KOPT-K1 (cell line): ENCODE results near the gene CCL7.

ENCODE experiments used
- H3K27ac ChIP-seq: fragments of 200-600 bp; sonication (generic); 2 replicates; pipeline ENCODE4 v1.5.1; 2016; ENCODE audit warnings: antibody characterized with exemption, mild to moderate bottlenecking, low read depth, low read length; ENCODE audit not compliant: poor library complexity, severe bottlenecking
- H3K36me3 ChIP-seq: fragments of 200-600 bp; sonication (generic); 2 replicates; pipeline ENCODE4 v1.5.1; 2017; ENCODE audit warnings: antibody characterized with exemption, mild to moderate bottlenecking, low read length, moderate library complexity; ENCODE audit not compliant: insufficient read depth
- H3K9me3 ChIP-seq: fragments of 200-600 bp; sonication (generic); 2 replicates; pipeline ENCODE4 v1.5.1; 2017; ENCODE audit warnings: antibody characterized with exemption, low read length, mild to moderate bottlenecking; ENCODE audit not compliant: insufficient read depth, poor library complexity, severe bottlenecking

CCL7 gene

DNA sequence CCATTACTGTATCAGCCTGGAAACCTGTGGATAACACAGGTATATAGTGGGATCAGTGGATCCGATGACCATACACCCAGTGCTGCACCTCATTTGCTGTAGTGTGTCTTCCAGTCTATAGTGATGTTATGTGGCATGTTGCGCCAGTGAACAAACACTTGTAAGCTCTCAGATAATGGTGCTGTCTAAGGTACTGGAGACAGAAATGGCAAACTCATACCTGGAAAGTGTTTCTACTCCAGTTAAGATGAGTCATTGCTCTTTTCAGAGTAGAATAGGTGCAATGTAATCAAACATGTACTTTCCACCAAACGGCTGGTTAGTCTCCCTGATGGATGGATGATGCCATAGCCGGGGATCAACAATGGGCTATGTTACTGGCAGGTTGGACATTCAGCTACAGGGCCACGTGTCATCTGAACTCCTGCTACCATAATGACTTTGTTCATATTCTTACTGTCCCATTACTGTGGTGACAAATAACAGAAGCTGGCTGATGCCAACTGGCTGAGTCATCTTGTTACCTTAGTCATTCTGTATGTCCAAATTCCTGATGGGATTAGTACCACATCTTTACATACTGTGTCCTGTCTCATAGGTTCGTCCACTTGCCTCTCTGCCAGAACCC lies 21.8 kb downstream of the CCL7 start:
- H3K36me3 ChIP-seq = no peaks in the 10 kb centered on the region
- H3K9me3 ChIP-seq = no peaks in the 10 kb centered on the region
- no peak overlapping the region for H3K27ac ChIP-seq

DNA sequence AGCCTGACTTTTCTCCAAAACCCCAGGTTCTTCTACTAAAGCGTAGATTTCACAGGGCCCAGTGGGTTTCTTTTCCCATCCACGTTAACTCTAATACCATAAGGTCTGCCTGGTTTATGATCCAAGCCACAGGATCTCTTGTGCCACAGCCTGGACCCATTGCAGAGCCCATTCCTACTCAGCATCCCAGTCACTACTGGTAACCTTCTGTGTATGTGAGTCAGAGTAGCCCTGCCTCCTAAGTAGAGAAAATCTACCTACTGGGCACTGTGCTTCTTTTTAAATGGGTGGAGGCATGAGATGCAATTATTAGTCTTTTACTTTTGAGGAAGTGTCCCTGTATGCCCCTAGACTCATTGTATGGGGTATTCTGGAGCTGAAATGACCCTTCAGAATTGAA lies 29.0 kb downstream of the CCL7 start:
- no peaks in the 10 kb centered on the region for H3K36me3 ChIP-seq
- no peak overlapping the region for H3K27ac ChIP-seq
- H3K9me3 ChIP-seq = no peaks in the 10 kb centered on the region

- H3K27ac ChIP-seq = no peak overlapping the region
- H3K36me3 ChIP-seq = no peaks in the 10 kb centered on the region
- no peaks in the 10 kb centered on the region for H3K9me3 ChIP-seq
Measured at GRCh38 chr17:34299956-34300577, 30.0 kb downstream of the CCL7 start.

DNA sequence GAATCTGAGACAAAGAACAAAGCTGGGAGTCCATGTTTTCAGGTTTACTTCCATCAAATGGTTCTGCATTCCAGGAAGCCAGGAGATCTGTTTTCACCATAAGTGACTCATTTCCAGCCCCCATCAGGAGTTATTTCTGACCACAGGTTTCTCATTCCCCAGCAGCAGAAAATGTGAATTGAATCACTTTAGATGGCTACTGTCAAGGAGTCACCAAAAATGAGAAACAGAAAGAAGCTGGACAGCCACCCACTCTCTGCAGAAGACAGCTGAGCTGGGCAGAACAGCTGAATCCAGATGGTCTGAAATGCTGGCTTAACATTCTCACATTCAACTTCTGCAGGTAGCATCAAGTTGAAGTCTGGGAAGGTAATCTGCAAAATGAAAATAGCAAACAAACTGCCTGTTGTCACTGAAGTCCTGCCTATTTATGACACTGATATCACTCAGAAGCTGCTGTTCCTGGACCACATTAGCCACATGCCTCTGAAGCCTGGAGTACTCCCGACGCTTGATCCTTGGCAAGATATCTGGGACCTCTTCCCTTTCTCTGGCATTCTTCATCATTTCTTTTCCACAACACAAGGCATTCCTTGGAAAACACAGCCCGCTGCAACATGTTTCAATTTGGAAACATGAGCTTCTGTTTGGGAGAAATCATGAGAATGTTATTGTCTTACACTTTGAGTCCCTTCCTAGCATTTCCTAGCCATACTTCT lies 30.8 kb downstream of the CCL7 start:
- Histone ChIP-seq H3K9me3 (no peaks in the 10 kb centered on the region), H3K27ac (no peak overlapping the region)

DNA sequence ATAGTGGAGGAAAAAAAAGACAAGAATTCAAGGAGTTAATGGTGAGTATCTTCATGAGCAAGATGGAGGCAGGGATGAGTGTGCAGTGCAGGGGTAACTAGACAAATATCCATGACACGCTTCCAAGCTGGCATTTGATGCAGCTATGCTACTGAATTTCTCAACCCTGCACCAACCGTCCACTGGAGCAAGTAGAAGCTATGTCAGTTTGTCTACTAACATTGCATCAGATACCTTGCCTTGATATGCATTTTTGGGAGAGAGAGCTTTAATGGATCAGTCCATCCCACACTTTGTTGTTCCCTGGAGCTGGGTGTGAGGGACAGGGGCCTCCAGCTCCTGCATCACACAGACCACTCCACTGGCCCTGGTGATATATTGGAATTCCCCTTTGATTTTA lies 32.0 kb downstream of the CCL7 start:
- Histone ChIP-seq H3K27ac (no peak overlapping the region), H3K36me3 (no peaks in the 10 kb centered on the region), H3K9me3 (no peaks in the 10 kb centered on the region)

More for the DNA sequence above, 30.8 kb downstream of the CCL7 start:
- H3K36me3 ChIP-seq = no peaks in the 10 kb centered on the region

GRCh38 chr17:34302636-34303035 lies 32.6 kb downstream of the CCL7 start:
- H3K9me3 ChIP-seq = no peaks in the 10 kb centered on the region

GRCh38 chr17:34303606-34304005 lies 33.6 kb downstream of the CCL7 start:
- Histone ChIP-seq H3K27ac (no peak overlapping the region), H3K36me3 (no peaks in the 10 kb centered on the region), H3K9me3 (no peaks in the 10 kb centered on the region)

More at GRCh38 chr17:34302636-34303035, 32.6 kb downstream of the CCL7 start:
- H3K27ac ChIP-seq = no peak overlapping the region
- no peaks in the 10 kb centered on the region for H3K36me3 ChIP-seq

DNA sequence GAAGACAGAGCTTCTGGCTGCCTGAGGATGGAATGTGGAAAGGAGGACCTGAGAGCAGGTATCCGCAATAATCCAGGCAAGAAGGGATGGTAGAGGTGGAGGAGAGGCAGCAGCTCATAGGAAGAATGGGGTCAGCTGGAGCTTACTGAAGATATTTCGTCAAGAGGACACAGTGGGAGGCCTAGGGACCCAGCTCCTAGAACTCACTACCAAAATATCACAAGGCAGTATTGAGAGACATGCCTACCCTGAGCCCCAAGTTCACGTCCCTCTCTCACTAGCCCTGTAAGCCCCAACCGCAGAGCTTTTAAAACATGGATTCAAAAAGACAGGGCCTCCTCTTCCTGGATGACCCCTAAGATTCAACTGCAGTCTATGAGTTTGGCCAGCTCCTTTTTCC lies 35.0 kb downstream of the CCL7 start:
- no peak overlapping the region for H3K27ac ChIP-seq
- no peaks in the 10 kb centered on the region for H3K36me3 ChIP-seq
- no peaks in the 10 kb centered on the region for H3K9me3 ChIP-seq

- Histone ChIP-seq H3K9me3 (no peaks in the 10 kb centered on the region), H3K27ac (no peak overlapping the region), H3K36me3 (no peaks in the 10 kb centered on the region)
Measured at GRCh38 chr17:34305606-34306005, 35.6 kb downstream of the CCL7 start.

DNA sequence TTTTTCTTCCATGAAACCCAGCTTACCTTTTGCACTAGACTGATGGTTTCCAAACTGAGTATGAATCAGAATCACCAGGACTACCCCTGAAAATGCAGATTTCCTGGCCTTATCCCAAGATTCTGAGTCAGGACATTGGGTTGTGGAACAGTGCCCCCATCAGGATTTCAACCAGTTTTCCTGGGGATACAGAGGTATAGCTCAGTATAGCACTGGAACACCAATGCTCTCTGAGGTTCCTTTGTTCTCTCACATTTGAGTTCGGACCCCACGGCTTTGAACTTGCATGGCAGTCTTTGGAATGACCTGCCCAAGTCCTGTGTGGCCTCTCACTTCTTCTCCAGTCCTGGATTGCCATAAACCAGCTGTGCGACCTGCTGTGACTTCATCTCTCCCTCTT lies 36.4 kb downstream of the CCL7 start:
- no peak overlapping the region for H3K27ac ChIP-seq
- H3K9me3 ChIP-seq = no peaks in the 10 kb centered on the region
- H3K36me3 ChIP-seq = no peaks in the 10 kb centered on the region

- Histone ChIP-seq H3K27ac (no peak overlapping the region), H3K36me3 (no peaks in the 10 kb centered on the region), H3K9me3 (no peaks in the 10 kb centered on the region)
Measured at GRCh38 chr17:34307110-34307509, 37.1 kb downstream of the CCL7 start.

GRCh38 chr17:34308371-34308770 lies 38.4 kb downstream of the CCL7 start:
- Histone ChIP-seq H3K9me3 (no peaks in the 10 kb centered on the region), H3K27ac (no peak overlapping the region), H3K36me3 (no peaks in the 10 kb centered on the region)

DNA sequence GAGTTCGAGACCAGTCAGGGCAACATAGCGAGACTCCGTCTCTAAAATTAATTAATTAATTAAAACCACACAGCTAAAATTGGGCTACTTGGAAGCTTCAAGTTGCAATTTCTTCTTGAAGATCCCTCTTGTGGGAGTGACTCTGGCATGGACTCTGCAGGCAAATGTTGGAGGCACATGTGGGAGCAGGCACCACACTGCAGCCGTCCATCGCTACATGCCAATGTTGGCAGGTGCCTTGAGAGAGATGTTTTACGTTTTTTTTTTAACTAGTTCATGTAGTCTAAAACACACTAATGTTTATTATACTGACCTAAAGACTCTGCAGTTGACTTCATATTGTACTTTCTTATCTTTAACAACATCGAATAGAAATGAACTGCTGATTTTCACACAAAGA lies 41.3 kb downstream of the CCL7 start:
- H3K27ac ChIP-seq = no peak overlapping the region
- no peaks in the 10 kb centered on the region for H3K36me3 ChIP-seq
- H3K9me3 ChIP-seq = no peaks in the 10 kb centered on the region

DNA sequence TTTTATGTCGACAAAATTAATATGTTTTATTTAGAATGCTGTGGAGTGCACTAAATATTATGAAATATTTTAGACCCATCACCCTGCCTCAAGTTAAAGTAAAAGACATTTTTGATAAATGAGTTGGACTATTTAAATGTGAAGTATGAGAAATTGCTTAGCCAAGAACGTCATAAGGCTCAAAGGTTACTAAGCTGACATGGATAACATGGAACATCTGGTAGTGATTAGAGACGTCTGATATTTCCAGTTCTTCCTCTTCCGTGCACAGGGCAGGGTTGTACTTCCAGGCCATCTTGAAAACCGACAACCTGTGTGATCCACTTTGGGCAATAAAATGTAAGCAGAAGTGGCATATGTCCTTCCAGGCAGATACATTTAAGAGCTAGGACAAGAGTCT lies 42.1 kb downstream of the CCL7 start:
- H3K27ac ChIP-seq = no peak overlapping the region
- no peaks in the 10 kb centered on the region for H3K9me3 ChIP-seq
- H3K36me3 ChIP-seq = no peaks in the 10 kb centered on the region

- Histone ChIP-seq H3K36me3 (no peaks in the 10 kb centered on the region), H3K27ac (no peak overlapping the region), H3K9me3 (no peaks in the 10 kb centered on the region)
Measured at GRCh38 chr17:34313164-34313563, 43.1 kb downstream of the CCL7 start.

DNA sequence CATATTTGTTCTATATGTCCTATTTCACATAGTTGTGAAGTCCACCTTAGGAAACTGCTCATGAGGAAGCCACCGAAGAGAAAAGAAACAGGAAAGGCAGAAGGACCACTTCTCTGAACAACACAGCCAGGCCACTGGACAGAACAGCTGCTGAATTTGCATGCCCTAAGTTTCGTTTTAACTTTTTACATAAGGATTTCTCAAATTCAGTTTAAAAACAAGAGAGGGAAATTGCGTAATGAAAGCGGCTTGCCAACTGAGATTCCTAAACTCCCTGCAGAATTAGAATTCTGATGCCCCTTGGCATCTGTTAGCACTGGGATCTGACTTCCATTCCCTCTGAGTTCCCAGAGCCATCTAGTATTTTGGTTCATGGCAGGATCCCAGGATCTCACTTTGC lies 44.3 kb downstream of the CCL7 start:
- Histone ChIP-seq H3K36me3 (no peaks in the 10 kb centered on the region), H3K27ac (no peak overlapping the region), H3K9me3 (no peaks in the 10 kb centered on the region)
